ENCODE measurements around the gene NADK2. TPM values are rescaled to one million over a fixed set of nuclear protein-coding genes. Genes with fewer than 3 reads are reported as not detected.
"Not testable (repeated sequence)": the region's sequence is repeated elsewhere in the genome, so short reads cannot be mapped to it uniquely, and the experiment has no call there.

NADK2 gene
- total RNA-seq, 1 donor from 2014 or later, result 37.8 TPM

GRCh38 chr5:36198281-36198680 is 43.4 kb downstream of the NADK2 start:
- H3K9me3 Mint-ChIP-seq (ENCODE audit: low read depth), result no peaks in the 10 kb centered on the region
- TF ChIP-seq, protein P1, sequence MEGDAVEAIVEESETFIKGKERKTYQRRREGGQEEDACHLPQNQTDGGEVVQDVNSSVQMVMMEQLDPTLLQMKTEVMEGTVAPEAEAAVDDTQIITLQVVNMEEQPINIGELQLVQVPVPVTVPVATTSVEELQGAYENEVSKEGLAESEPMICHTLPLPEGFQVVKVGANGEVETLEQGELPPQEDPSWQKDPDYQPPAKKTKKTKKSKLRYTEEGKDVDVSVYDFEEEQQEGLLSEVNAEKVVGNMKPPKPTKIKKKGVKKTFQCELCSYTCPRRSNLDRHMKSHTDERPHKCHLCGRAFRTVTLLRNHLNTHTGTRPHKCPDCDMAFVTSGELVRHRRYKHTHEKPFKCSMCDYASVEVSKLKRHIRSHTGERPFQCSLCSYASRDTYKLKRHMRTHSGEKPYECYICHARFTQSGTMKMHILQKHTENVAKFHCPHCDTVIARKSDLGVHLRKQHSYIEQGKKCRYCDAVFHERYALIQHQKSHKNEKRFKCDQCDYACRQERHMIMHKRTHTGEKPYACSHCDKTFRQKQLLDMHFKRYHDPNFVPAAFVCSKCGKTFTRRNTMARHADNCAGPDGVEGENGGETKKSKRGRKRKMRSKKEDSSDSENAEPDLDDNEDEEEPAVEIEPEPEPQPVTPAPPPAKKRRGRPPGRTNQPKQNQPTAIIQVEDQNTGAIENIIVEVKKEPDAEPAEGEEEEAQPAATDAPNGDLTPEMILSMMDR (IDR thresholded peaks at IDR 0.05), result no peak
- no peak for DNase-seq (ENCODE audit: low spot score)
- peaks cover 23% of the 10 kb centered on the region for H3K36me3 Mint-ChIP-seq (ENCODE audit: low read depth)
- H3K4me1 Mint-ChIP-seq (ENCODE audit: low read depth), result peaks cover 10% of the 10 kb centered on the region
- no peak overlapping the region for H3K27ac Mint-ChIP-seq (ENCODE audit: unreplicated experiment)
- no peak overlapping the region for H3K4me3 Mint-ChIP-seq (ENCODE audit: unreplicated experiment)
- H3K27me3 Mint-ChIP-seq (ENCODE audit: low read depth), result no peaks in the 10 kb centered on the region

DNA sequence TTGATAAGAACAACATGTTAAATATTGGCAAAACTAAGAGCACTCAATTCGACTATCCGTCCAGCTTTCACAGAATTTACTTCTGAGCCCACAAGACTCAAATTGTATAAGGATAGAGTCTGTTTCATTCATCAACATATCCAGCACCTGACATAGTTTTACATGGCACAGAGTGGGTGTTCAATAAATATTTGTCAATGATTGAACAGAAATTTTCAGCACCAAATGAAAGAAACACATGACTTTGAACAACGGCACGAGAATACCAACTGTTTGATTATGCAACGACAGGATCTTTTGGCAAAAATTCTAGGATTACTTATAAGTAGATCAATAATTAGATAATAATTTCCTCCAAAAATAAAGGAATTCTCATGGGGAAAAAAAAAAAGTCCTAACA is 48.0 kb downstream of the NADK2 start:
- peaks cover 43% of the 10 kb centered on the region for H3K36me3 Mint-ChIP-seq (ENCODE audit: low read depth)
- H3K9me3 Mint-ChIP-seq (ENCODE audit: low read depth), result peaks cover 16% of the 10 kb centered on the region
- H3K4me3 Mint-ChIP-seq (ENCODE audit: unreplicated experiment), result no peak overlapping the region
- TF ChIP-seq, protein P1 (IDR thresholded peaks at IDR 0.05), result no peak
- DNase-seq (ENCODE audit: low spot score), result no peak
- H3K27me3 Mint-ChIP-seq (ENCODE audit: low read depth), result no peaks in the 10 kb centered on the region
- H3K27ac Mint-ChIP-seq (ENCODE audit: unreplicated experiment), result no peak overlapping the region
- H3K4me1 Mint-ChIP-seq (ENCODE audit: low read depth), result no peaks in the 10 kb centered on the region

- H3K27ac Mint-ChIP-seq (ENCODE audit: unreplicated experiment); DNase-seq (ENCODE audit: low spot score); H3K4me1 Mint-ChIP-seq (ENCODE audit: low read depth); H3K4me3 Mint-ChIP-seq (ENCODE audit: unreplicated experiment); H3K27me3 Mint-ChIP-seq (ENCODE audit: low read depth): not testable (repeated sequence)
- Mint-ChIP-seq H3K36me3 (ENCODE audit: low read depth) (peaks cover 54% of the 10 kb centered on the region), H3K9me3 (ENCODE audit: low read depth) (peaks cover 32% of the 10 kb centered on the region)
These were observed 57.3 kb downstream of the NADK2 start for GRCh38 chr5:36184408-36184807.

GRCh38 chr5:36181774-36182173 is 60.0 kb downstream of the NADK2 start:
- H3K4me1 Mint-ChIP-seq (ENCODE audit: low read depth), result no peaks in the 10 kb centered on the region
- no peak overlapping the region for H3K4me3 Mint-ChIP-seq (ENCODE audit: unreplicated experiment)
- no peak overlapping the region for H3K27ac Mint-ChIP-seq (ENCODE audit: unreplicated experiment)
- DNase-seq (ENCODE audit: low spot score), result no peak
- H3K9me3 Mint-ChIP-seq (ENCODE audit: low read depth), result peaks cover 11% of the 10 kb centered on the region
- TF ChIP-seq, protein P1 (IDR thresholded peaks at IDR 0.05), result no peak
- H3K36me3 Mint-ChIP-seq (ENCODE audit: low read depth), result peaks cover 35% of the 10 kb centered on the region
- H3K27me3 Mint-ChIP-seq (ENCODE audit: low read depth), result no peaks in the 10 kb centered on the region

DNA sequence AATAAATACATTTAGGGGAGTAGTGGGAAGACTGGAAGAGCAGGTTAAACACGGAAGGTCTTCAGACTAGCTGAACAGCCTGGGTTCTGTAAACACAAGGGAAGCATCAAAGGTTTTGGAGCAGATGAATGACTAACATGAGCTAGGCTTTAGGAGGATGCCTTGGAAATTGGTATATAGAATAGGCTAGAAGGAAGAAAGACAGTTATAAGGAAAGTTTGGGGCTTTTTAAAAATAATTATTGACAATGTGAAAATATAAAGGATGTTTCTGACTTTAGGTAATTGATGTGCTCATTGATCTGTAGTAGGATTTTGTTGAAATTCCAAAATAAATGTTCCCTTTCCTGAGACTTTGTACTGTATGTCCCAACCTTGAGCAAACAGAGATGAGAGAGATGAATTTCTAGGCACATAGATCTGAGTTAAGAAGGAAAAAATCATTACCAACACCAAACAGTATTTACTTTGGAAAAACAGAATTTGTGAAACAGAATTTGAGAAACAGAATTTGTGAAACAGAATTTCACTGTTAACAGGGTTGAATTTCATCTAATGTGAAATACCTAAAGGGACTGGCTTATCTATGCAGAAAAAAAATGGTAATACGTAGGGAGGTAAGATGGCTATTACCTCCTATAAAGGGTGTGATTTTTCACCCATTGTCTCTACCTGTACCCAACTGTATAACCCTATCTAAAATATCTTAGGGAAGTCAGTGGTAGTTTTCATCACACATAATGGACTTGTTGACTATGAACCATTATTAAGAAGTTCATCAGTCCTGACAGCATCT is 61.0 kb downstream of the NADK2 start:
- Mint-ChIP-seq H3K27ac (ENCODE audit: unreplicated experiment) (no peak overlapping the region), H3K9me3 (ENCODE audit: low read depth) (peaks cover 4% of the 10 kb centered on the region), H3K36me3 (ENCODE audit: low read depth) (peaks cover 27% of the 10 kb centered on the region), H3K4me3 (ENCODE audit: unreplicated experiment) (no peak overlapping the region), H3K4me1 (ENCODE audit: low read depth) (no peaks in the 10 kb centered on the region), H3K27me3 (ENCODE audit: low read depth) (no peaks in the 10 kb centered on the region)
- no peak for DNase-seq (ENCODE audit: low spot score)
- TF ChIP-seq, protein P1 (IDR thresholded peaks at IDR 0.05), result no peak

DNA sequence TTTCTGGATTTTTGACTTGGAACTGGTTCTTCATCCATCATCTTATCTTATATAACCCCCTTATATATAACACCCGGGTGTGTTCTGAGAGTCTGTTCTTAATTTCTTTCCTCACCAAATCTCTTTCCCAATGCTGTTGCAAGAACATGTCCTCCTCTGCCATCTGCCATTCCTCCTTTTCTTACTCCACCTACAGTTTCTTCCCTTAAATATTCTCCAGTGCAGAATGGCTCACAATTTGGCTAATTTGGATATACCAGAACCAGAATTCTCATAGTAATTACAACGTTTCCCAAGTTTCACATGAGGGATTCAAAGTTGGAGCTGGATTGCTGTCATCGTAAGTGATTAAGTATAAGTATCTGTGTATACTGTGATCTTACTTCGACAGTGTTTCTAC is 61.8 kb downstream of the NADK2 start:
- Mint-ChIP-seq H3K9me3 (ENCODE audit: low read depth) (no peaks in the 10 kb centered on the region), H3K27ac (ENCODE audit: unreplicated experiment) (peak overlapping the region; percentile 50), H3K4me1 (ENCODE audit: low read depth) (peaks cover 3% of the 10 kb centered on the region), H3K27me3 (ENCODE audit: low read depth) (no peaks in the 10 kb centered on the region), H3K4me3 (ENCODE audit: unreplicated experiment) (no peak overlapping the region), H3K36me3 (ENCODE audit: low read depth) (peaks cover 25% of the 10 kb centered on the region)
- TF ChIP-seq, protein P1 (IDR thresholded peaks at IDR 0.05), result no peak
- DNase-seq (ENCODE audit: low spot score), result no peak
